Measurements from ENCODE around the gene STMN3.
"Not testable (repeated sequence)": the region's sequence is repeated elsewhere in the genome, so short reads cannot be mapped to it uniquely, and the experiment has no call there.

STMN3 gene

DNA sequence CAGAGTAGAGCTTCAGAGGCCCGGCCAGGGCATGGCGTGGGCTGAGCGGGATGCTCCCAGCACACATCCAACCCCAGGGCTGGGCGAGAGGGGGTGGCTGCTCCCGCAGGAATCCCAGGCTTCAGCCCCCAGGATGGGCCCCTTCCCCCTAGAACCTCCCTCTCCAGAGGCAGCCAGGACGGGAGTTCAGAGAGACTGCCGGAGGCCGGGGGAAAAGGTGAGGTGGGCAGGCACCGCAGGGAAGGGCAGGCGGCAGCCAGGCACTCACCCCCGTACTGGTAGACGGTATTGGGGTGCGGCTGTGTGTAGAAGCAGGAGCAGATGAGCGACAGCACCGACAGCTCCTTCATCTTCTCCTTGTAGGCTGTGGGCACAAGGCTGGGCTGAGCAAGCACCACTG, 9.3 kb downstream of the STMN3 start:
- H3K9me3 ChIP-seq (replicated peaks; ENCODE audit: low read length), result no peaks in the 10 kb centered on the region
- peaks cover 11% of the 10 kb centered on the region for H3K4me1 ChIP-seq (ENCODE audit: control insufficient read depth, insufficient read depth, low read length)
- no peak overlapping the region for H3K9ac ChIP-seq (ENCODE audit: low read depth, low read length)
- no peaks in the 10 kb centered on the region for H3K36me3 ChIP-seq (ENCODE audit: insufficient read depth, low read length)
- no peaks in the 10 kb centered on the region for H3K27me3 ChIP-seq (ENCODE audit: control insufficient read depth, insufficient read depth, low read length)
- no peak overlapping the region for H3K4me2 ChIP-seq (ENCODE audit: low read length)
- H3K4me3 ChIP-seq (ENCODE audit: low read length), result no peak overlapping the region

DNA sequence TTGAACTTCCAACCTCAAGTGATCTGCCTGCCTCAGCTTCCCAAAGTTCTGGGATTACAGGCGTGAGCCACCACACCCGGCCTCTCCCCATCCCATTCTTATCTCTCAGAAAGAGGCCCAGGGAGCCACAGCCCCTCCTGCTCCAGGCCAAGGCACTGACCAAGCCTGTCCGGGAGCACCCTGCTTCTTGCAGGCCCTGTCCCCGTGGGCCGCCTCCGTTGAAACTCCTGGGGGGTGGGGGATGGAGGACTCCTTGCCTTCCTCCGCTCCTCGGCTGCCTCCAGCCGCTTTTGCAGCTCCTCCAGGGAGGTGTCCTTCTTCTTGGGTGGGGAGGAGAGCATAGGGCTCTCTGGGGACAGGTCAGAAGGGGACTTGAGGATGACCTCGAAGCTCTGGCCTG, 9.7 kb downstream of the STMN3 start:
- Histone ChIP-seq H3K9me3 (replicated peaks; ENCODE audit: low read length) (no peaks in the 10 kb centered on the region), H3K4me1 (ENCODE audit: control insufficient read depth, insufficient read depth, low read length) (peaks cover 11% of the 10 kb centered on the region), H3K27me3 (ENCODE audit: control insufficient read depth, insufficient read depth, low read length) (no peaks in the 10 kb centered on the region), H3K4me2 (ENCODE audit: low read length) (no peak overlapping the region), H3K9ac (ENCODE audit: low read depth, low read length) (no peak overlapping the region), H3K4me3 (ENCODE audit: low read length) (no peak overlapping the region), H3K36me3 (ENCODE audit: insufficient read depth, low read length) (no peaks in the 10 kb centered on the region)

DNA sequence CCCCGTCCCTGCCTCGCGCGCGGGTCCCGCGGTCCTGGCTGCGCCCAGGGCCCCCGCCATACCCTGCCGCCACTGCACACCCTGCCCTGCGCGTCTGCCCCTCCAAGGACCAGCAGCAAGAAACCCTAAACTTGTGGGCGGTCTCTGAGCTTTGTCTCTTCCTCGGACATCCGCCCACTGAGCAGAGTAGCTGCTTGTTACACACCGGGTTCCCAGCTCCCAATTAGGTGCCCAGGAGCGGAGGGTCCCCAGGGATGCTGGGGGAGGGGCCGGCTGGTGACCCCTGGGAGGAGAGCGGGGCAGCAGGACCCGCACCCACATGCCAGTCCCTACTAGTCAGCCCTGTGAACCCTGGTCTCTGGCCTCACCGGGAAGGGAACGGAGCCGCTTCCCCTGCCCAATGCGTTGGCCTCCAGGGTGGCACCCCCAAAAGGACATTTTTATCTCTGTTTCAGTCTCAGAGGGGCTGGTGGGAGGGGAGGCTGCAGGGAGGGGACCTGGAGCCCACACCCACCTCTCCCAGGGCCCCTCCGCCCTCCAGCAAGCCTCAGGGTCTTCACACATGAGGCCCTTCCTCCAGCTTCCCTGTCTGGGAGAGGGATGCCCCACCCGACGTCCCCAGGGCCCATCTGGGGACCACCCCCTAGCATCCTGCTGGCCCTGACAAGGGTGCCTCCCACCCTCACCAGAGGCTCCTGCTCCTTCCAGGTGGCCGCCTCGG, 10.5 kb downstream of the STMN3 start:
- no peak overlapping the region for H3K9ac ChIP-seq (ENCODE audit: low read depth, low read length)
- H3K27me3 ChIP-seq (ENCODE audit: control insufficient read depth, insufficient read depth, low read length), result no peaks in the 10 kb centered on the region
- peak overlapping the region; percentile 66 for H3K4me3 ChIP-seq (ENCODE audit: low read length)
- H3K4me1 ChIP-seq (ENCODE audit: control insufficient read depth, insufficient read depth, low read length), result peaks cover 11% of the 10 kb centered on the region
- peak overlapping the region; percentile 88 for H3K4me2 ChIP-seq (ENCODE audit: low read length)
- no peaks in the 10 kb centered on the region for H3K9me3 ChIP-seq (replicated peaks; ENCODE audit: low read length)
- H3K36me3 ChIP-seq (ENCODE audit: insufficient read depth, low read length), result no peaks in the 10 kb centered on the region

DNA sequence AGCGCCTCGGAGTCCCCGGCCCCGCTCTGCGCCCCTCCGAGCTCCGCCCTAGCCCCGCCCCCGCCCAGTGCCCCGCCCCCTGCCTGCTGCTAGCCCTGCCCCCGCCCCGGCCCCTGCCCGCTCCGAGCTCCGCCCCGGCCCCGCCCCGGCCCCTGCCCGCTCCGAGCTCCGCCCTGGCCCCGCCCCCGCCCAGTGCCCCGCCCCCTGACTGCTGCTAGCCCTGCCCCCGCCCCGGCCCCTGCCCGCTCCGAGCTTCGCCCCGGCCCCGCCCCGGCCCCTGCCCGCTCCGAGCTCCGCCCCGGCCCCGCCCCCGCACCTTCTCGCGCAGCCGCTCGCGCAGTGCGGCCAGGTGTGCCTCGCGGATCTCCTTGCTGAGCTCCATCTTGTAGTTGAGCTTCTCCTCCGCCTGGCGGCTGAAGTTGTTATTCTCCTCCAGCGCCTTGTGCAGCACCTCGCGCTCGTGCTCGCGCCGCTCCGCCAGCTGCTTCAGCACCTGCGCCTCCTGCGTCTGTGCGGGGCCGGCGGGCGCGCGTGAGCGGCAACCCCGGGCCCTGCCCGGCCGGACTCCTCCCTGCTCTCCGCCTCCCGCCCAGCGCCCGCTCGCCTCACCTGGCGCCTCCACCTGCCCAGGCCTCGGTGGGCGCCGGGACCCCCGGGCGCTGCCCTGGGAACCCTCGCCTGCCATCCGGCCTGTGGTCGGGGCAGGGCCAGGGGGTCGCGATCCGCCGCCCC, 11.3 kb downstream of the STMN3 start:
- peak overlapping the region; percentile 88 for H3K4me2 ChIP-seq (ENCODE audit: low read length)
- H3K4me1 ChIP-seq (ENCODE audit: control insufficient read depth, insufficient read depth, low read length), result peaks cover 16% of the 10 kb centered on the region
- no peaks in the 10 kb centered on the region for H3K27me3 ChIP-seq (ENCODE audit: control insufficient read depth, insufficient read depth, low read length)
- no peaks in the 10 kb centered on the region for H3K9me3 ChIP-seq (replicated peaks; ENCODE audit: low read length)
- H3K4me3 ChIP-seq (ENCODE audit: low read length), result peak overlapping the region; percentile 66
- H3K9ac ChIP-seq (ENCODE audit: low read depth, low read length), result no peak overlapping the region
- H3K36me3 ChIP-seq (ENCODE audit: insufficient read depth, low read length), result no peaks in the 10 kb centered on the region

- Histone ChIP-seq H3K4me2 (ENCODE audit: low read length) (peak overlapping the region; percentile 71), H3K27me3 (ENCODE audit: control insufficient read depth, insufficient read depth, low read length) (no peaks in the 10 kb centered on the region), H3K36me3 (ENCODE audit: insufficient read depth, low read length) (no peaks in the 10 kb centered on the region), H3K4me1 (ENCODE audit: control insufficient read depth, insufficient read depth, low read length) (peaks cover 21% of the 10 kb centered on the region), H3K9me3 (replicated peaks; ENCODE audit: low read length) (no peaks in the 10 kb centered on the region), H3K4me3 (ENCODE audit: low read length) (peak overlapping the region; percentile 59), H3K9ac (ENCODE audit: low read depth, low read length) (peak overlapping the region; percentile 35)
Observed at GRCh38 chr20:63641146-63641791, 12.0 kb downstream of the STMN3 start.

DNA sequence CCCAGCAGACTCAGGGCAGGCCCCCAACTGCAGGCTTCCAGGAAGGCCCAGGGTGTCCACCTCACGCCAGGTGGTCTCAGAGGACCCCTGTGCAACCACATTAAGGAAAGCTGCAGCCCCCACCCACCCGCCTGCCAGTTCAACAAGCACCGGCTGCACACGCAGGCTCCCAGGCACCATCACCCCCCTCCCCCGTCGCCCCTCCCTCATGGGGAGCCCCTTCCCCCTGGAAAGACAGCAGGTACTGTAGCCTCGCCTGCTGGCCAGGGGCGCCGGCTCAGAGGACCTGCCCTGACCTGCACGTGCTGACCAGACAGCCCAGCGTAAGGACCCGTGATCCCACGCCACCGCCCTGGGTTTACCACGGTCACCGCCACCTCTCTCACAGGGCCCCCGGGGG, 12.5 kb downstream of the STMN3 start:
- peaks cover 21% of the 10 kb centered on the region for H3K4me1 ChIP-seq (ENCODE audit: control insufficient read depth, insufficient read depth, low read length)
- not testable (repeated sequence) for H3K4me3 ChIP-seq (ENCODE audit: low read length); H3K4me2 ChIP-seq (ENCODE audit: low read length); H3K9ac ChIP-seq (ENCODE audit: low read depth, low read length); H3K27me3 ChIP-seq (ENCODE audit: control insufficient read depth, insufficient read depth, low read length); H3K9me3 ChIP-seq (replicated peaks; ENCODE audit: low read length); H3K36me3 ChIP-seq (ENCODE audit: insufficient read depth, low read length)

GRCh38 chr20:63640086-63640485, 13.1 kb downstream of the STMN3 start:
- Histone ChIP-seq H3K9ac (ENCODE audit: low read depth, low read length) (no peak overlapping the region), H3K9me3 (replicated peaks; ENCODE audit: low read length) (no peaks in the 10 kb centered on the region), H3K36me3 (ENCODE audit: insufficient read depth, low read length) (no peaks in the 10 kb centered on the region), H3K4me3 (ENCODE audit: low read length) (no peak overlapping the region), H3K4me2 (ENCODE audit: low read length) (no peak overlapping the region), H3K27me3 (ENCODE audit: control insufficient read depth, insufficient read depth, low read length) (no peaks in the 10 kb centered on the region), H3K4me1 (ENCODE audit: control insufficient read depth, insufficient read depth, low read length) (peaks cover 21% of the 10 kb centered on the region)

GRCh38 chr20:63639093-63639975, 13.9 kb downstream of the STMN3 start:
- Histone ChIP-seq H3K9me3 (replicated peaks; ENCODE audit: low read length) (no peaks in the 10 kb centered on the region), H3K36me3 (ENCODE audit: insufficient read depth, low read length) (no peaks in the 10 kb centered on the region), H3K4me3 (ENCODE audit: low read length) (no peak overlapping the region), H3K4me1 (ENCODE audit: control insufficient read depth, insufficient read depth, low read length) (peaks cover 21% of the 10 kb centered on the region), H3K4me2 (ENCODE audit: low read length) (no peak overlapping the region), H3K9ac (ENCODE audit: low read depth, low read length) (no peak overlapping the region), H3K27me3 (ENCODE audit: control insufficient read depth, insufficient read depth, low read length) (no peaks in the 10 kb centered on the region)

DNA sequence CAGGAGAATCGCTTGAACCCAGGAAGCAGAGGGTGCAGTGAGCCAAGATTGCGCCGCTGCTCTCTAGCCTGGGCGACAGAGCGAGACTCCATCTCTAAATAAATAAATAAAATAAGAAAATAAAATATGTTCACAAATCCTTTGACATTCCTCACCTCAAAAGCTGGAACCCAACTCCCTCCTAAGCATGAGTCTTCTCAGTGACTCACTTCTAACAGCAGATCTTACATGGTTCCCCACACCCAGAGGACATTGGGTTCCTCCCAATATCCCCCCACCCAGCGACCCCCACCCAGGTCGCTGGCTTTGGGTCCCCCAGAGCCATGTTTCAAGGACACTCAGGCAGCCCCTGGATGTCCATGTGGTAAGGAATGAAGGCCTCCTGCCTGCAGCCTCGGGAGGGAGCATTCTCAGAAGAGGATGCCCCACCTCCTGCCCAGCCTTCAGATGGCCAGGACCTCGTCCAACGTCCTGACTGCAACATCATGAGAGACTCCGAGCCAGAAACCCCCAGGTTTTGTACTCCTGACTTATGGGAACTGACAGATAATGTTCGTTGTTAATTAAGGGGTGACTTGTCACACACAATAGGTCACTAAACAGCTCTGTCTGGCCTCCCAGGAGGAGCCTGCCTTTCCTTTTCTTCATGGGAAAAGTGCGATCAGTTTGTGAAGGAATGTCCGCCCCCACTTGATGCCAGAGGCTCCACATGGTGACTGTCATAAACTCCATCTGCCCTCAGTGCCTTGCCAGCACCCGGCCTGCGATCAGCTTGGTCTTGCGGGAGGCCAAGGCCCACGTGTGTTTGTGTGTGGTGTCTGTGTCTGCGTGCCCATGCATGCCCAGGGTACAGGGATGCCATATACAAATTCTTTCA, 16.2 kb downstream of the STMN3 start:
- H3K4me1 ChIP-seq (ENCODE audit: control insufficient read depth, insufficient read depth, low read length), result peaks cover 16% of the 10 kb centered on the region
- no peak overlapping the region for H3K9ac ChIP-seq (ENCODE audit: low read depth, low read length)

GRCh38 chr20:63635431-63636141, 17.6 kb downstream of the STMN3 start:
- Histone ChIP-seq H3K4me3 (ENCODE audit: low read length) (no peak overlapping the region), H3K4me1 (ENCODE audit: control insufficient read depth, insufficient read depth, low read length) (peaks cover 11% of the 10 kb centered on the region), H3K36me3 (ENCODE audit: insufficient read depth, low read length) (no peaks in the 10 kb centered on the region), H3K27me3 (ENCODE audit: control insufficient read depth, insufficient read depth, low read length) (no peaks in the 10 kb centered on the region), H3K4me2 (ENCODE audit: low read length) (no peak overlapping the region), H3K9ac (ENCODE audit: low read depth, low read length) (no peak overlapping the region), H3K9me3 (replicated peaks; ENCODE audit: low read length) (no peaks in the 10 kb centered on the region)

More for the DNA sequence above, 16.2 kb downstream of the STMN3 start:
- Histone ChIP-seq H3K27me3 (ENCODE audit: control insufficient read depth, insufficient read depth, low read length) (no peaks in the 10 kb centered on the region), H3K4me3 (ENCODE audit: low read length) (no peak overlapping the region), H3K4me2 (ENCODE audit: low read length) (peak overlapping the region; percentile 43), H3K36me3 (ENCODE audit: insufficient read depth, low read length) (no peaks in the 10 kb centered on the region), H3K9me3 (replicated peaks; ENCODE audit: low read length) (no peaks in the 10 kb centered on the region)

Measured in skeletal muscle satellite cell (primary cell).